Caco-2 (cell line): Measurements from ENCODE around the gene ANO3. TPM values are rescaled to one million over a fixed set of nuclear protein-coding genes. Genes with fewer than 3 reads are reported as not detected.

ENCODE experiments used
- BruUV-seq: library from RNA; stranded (reverse); fragments of 400-500 nt; replicated peaks from 2 replicates; lab custom pipeline; 2021; lab: Mats Ljungman, UMichigan
- CTCF ChIA-PET: fragments of 300-600 bp; sonication (Branson Sonifier 250); formaldehyde crosslinking; loops from one replicate; lab custom pipeline; 2022; ENCODE audit warnings: antibody characterized with exemption; lab: Charles Lee
- POLR2A ChIA-PET: fragments of 300-600 bp; sonication (Branson Sonifier 250); formaldehyde crosslinking; loops from one replicate; lab custom pipeline; 2022; ENCODE audit warnings: antibody characterized with exemption; lab: Charles Lee
- DNase-seq, 2 experiments: peaks; one replicate each; pipeline versions ENCODE4 v3.0.0 to v3.0.0-alpha.2; 2020 to 2022
- H3K27me3 ChIP-seq: replicated peaks from 2 replicates; pipeline ENCODE4 v1.6.0; 2011; ENCODE audit warnings: low read length; ENCODE audit not compliant: control insufficient read depth, insufficient read depth
- H3K36me3 ChIP-seq: 2 replicates; pipeline ENCODE4 v1.5.1; 2011; ENCODE audit warnings: low read length; ENCODE audit not compliant: control insufficient read depth, insufficient read depth
- H3K4me1 ChIP-seq: fragments of 250-450 bp; sonication (Bioruptor Pico); 2 replicates; pipeline ENCODE4 v1.5.1; 2020; ENCODE audit warnings: mild to moderate bottlenecking
- H3K4me3 ChIP-seq: 2 replicates; pipeline ENCODE4 v1.5.1; 2011; ENCODE audit warnings: low read depth, mild to moderate bottlenecking, control low read depth, low read length
- H3K9me3 ChIP-seq: fragments of 250-450 bp; sonication (Bioruptor Pico); 2 replicates; pipeline ENCODE4 v1.5.1; 2020; ENCODE audit warnings: mild to moderate bottlenecking, moderate library complexity
- H3K27ac Mint-ChIP-seq: one replicate; pipeline ENCODE4 v1.8.0; 2022; ENCODE audit warnings: mixed read lengths; ENCODE audit not compliant: unreplicated experiment
- H3K27me3 Mint-ChIP-seq: one replicate; pipeline ENCODE4 v1.8.0; 2022; ENCODE audit warnings: mixed read lengths; ENCODE audit not compliant: insufficient read depth, unreplicated experiment
- H3K36me3 Mint-ChIP-seq: one replicate; pipeline ENCODE4 v1.8.0; 2022; ENCODE audit warnings: mild to moderate bottlenecking, mixed read lengths; ENCODE audit not compliant: insufficient read depth, unreplicated experiment
- H3K4me1 Mint-ChIP-seq: one replicate; pipeline ENCODE4 v1.8.0; 2022; ENCODE audit warnings: low read depth, mixed read lengths; ENCODE audit not compliant: unreplicated experiment
- H3K4me3 Mint-ChIP-seq: one replicate; pipeline ENCODE4 v1.8.0; 2022; ENCODE audit warnings: mild to moderate bottlenecking, moderate library complexity, mixed read lengths; ENCODE audit not compliant: unreplicated experiment
- H3K9me3 Mint-ChIP-seq: one replicate; pipeline ENCODE4 v1.8.0; 2022; ENCODE audit warnings: mixed read lengths; ENCODE audit not compliant: unreplicated experiment
- CTCF ChIP-seq, 2 experiments: fragments of 200-600 bp in 1 of 2; IDR thresholded peaks; 1 replicate in 1 of 2; 2 replicates in 1 of 2; pipeline versions ENCODE4 v1.5.1 to v1.8.0; 2011 to 2022; ENCODE audit warnings: antibody characterized with exemption in 1 of 2, control low read depth in 1 of 2, inconsistent platforms in 1 of 2, low read depth in 1 of 2, low read length in 1 of 2, mild to moderate bottlenecking in 1 of 2, moderate library complexity in 1 of 2; ENCODE audit not compliant: insufficient read depth in 1 of 2, severe bottlenecking in 1 of 2, unreplicated experiment in 1 of 2
- intact Hi-C: fragments of 100-400 bp; cut with micrococcal nuclease; formaldehyde crosslinking; loops from one replicate; pipeline ENCODE4 v1.10.0; 2022; ENCODE audit not compliant: unreplicated experiment
- total RNA-seq: library from RNA; stranded (reverse); gene quantifications from 2 replicates; pipeline ENCODE4 v1.2.3, GENCODE V29; 2022

ANO3 gene
- total RNA-seq, 1 experiment from 2014 or later: not detected

DNA sequence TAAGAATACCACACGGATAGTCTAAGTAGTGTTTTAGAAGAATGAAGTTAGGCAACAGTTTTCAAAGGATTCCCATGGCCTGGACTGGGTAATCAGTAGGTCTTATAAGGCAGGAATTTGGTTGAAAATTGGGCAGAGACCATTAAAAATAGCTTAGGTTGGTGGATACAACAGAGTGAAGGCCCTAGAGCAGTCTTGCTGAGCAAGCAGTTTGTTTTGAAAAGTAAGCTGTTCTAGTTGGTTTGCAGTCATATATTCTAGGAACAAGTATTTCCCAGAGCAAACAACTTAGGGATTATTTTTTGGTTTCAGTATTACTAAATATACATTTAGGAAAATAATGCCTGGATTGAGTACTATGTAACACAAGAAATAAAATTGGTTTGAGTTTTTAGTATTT, 175.3 kb downstream of the ANO3 start:
- no peaks in the 10 kb centered on the region for H3K4me1 ChIP-seq
- POLR2A ChIA-PET: no interaction called here
- no peak for TF ChIP-seq CTCF (IDR thresholded peaks at IDR 0.05; ENCODE audit: insufficient read depth in 1 of 2, low read depth in 1 of 2, low read length in 1 of 2, severe bottlenecking in 1 of 2, unreplicated experiment in 1 of 2)
- CTCF ChIA-PET: no interaction called here
- no peak overlapping the region for H3K4me3 ChIP-seq
- no peaks in the 10 kb centered on the region for H3K9me3 ChIP-seq
- Mint-ChIP-seq H3K4me1 (no peaks in the 10 kb centered on the region), H3K4me3 (no peak overlapping the region), H3K9me3 (peaks cover 10% of the 10 kb centered on the region), H3K27ac (no peak overlapping the region), H3K36me3 (no peaks in the 10 kb centered on the region), H3K27me3 (peaks cover 13% of the 10 kb centered on the region)
- H3K27me3 ChIP-seq: no peaks in the 10 kb centered on the region
- BruUV-seq: no TSS peak
- no peak for DNase-seq
- H3K36me3 ChIP-seq: no peaks in the 10 kb centered on the region
- intact Hi-C loops: no loop called here

GRCh38 chr11:26510164-26510563, 178.2 kb downstream of the ANO3 start:
- intact Hi-C loops: no loop called here
- POLR2A ChIA-PET: no interaction called here

DNA sequence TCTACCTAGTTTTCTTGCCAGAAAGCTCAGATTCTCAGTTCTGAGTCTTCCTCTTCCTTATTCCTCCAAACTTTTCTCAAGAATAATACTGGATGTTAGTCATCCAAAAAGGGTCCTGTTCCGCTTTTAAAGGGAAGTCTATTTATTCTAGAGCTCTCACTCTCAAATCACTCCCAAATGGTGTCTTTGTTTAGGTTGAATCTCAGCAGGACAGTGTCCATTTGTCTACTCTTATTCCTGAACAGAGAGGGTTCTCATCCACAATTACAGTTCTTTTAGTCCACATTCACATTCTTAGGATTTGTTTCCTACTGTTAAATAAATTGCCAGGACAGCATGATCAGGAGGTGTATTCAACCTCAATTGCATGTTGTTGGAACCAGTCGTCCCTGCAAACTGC, 178.8 kb downstream of the ANO3 start:
- ChIA-PET CTCF (no interaction called here), POLR2A (no interaction called here)
- no peak for DNase-seq
- intact Hi-C loops: no loop called here
- no peaks in the 10 kb centered on the region for H3K4me1 Mint-ChIP-seq
- no TSS peak for BruUV-seq
- H3K36me3 ChIP-seq: no peaks in the 10 kb centered on the region
- no peaks in the 10 kb centered on the region for H3K36me3 Mint-ChIP-seq
- H3K27me3 Mint-ChIP-seq: peaks cover 7% of the 10 kb centered on the region
- H3K4me3 Mint-ChIP-seq: no peak overlapping the region
- no peak overlapping the region for H3K4me3 ChIP-seq
- H3K27ac Mint-ChIP-seq: no peak overlapping the region
- H3K27me3 ChIP-seq: no peaks in the 10 kb centered on the region
- no peaks in the 10 kb centered on the region for H3K4me1 ChIP-seq
- TF ChIP-seq CTCF (IDR thresholded peaks at IDR 0.05; ENCODE audit: insufficient read depth in 1 of 2, low read depth in 1 of 2, low read length in 1 of 2, severe bottlenecking in 1 of 2, unreplicated experiment in 1 of 2): no peak
- no peaks in the 10 kb centered on the region for H3K9me3 ChIP-seq
- peaks cover under 1% of the 10 kb centered on the region for H3K9me3 Mint-ChIP-seq

More at GRCh38 chr11:26510164-26510563, 178.2 kb downstream of the ANO3 start:
- Histone ChIP-seq H3K36me3 (no peaks in the 10 kb centered on the region), H3K4me3 (no peak overlapping the region), H3K4me1 (no peaks in the 10 kb centered on the region), H3K27me3 (no peaks in the 10 kb centered on the region), H3K9me3 (no peaks in the 10 kb centered on the region)
- no peak for TF ChIP-seq CTCF (IDR thresholded peaks at IDR 0.05; ENCODE audit: insufficient read depth in 1 of 2, low read depth in 1 of 2, low read length in 1 of 2, severe bottlenecking in 1 of 2, unreplicated experiment in 1 of 2)
- Mint-ChIP-seq H3K27ac (no peak overlapping the region), H3K36me3 (no peaks in the 10 kb centered on the region), H3K9me3 (peaks cover 6% of the 10 kb centered on the region), H3K4me3 (no peak overlapping the region), H3K27me3 (peaks cover 10% of the 10 kb centered on the region), H3K4me1 (no peaks in the 10 kb centered on the region)
- BruUV-seq: no TSS peak
- CTCF ChIA-PET: no interaction called here
- DNase-seq: no peak
